Measurements from ENCODE around the gene LPGAT1. TPM values are rescaled to one million over a fixed set of nuclear protein-coding genes. Genes with fewer than 3 reads are reported as not detected.
A peak's percentile ranks its signal among the peaks of the same experiment; 100 is the strongest.
"Not testable (repeated sequence)": the region's sequence is repeated elsewhere in the genome, so short reads cannot be mapped to it uniquely, and the experiment has no call there.

LPGAT1 gene
- total and polyA plus RNA-seq, 3 donors from 2014 or later: 43.0 to 70.5 (median 44.1) TPM

DNA sequence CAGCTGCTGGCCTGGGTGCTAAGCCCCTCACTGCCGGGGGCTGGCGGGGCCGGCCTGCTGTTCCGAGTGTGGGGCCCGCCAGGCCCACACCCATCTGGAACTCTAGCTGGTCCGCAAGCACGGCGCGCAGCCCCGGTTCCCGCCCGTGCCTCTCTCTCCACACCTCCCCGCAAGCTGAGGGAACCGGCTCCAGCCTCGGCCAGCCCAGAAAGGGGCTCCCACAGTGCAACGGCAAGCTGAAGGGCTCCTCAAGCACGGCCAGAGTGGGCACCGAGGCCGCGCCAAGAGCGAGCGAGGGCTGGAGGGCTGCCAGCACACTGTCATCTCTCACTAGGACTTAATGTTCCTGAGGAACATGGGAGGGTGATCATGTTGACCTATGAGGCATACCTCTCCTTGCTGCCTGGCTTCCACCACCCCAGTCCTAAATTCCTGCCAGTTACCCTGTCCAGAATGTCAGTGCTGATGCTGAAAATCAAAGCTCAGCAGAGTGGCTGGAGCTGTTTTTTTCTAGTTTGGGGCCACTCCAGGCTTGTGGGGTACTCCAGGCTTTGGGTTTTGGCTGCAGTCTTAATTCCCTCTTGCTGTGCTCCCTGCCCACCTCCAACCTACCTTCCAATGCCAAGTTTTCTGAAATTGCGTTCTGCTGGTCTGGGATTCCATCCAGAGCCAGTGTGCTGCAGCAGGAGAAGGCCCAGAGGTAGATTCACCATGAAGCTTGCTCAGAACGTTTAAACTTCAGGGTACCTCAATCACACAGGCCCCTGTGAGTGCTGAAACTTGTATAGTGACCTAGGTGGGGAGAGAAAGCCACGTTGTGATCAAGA, 44.2 kb upstream of the LPGAT1 start:
- no peaks in the 10 kb centered on the region for H3K4me1 ChIP-seq
- no peak overlapping the region for H3K27ac ChIP-seq
- 43 to 67% methylated on average over 6 to 25 of the region's 25 CpGs for WGBS, 2 donors
- peak overlapping the region in 1 of 2 donors; percentile 31 for H3K4me3 ChIP-seq
- H3K27me3 ChIP-seq: no peaks in the 10 kb centered on the region
- TF ChIP-seq, protein P1, sequence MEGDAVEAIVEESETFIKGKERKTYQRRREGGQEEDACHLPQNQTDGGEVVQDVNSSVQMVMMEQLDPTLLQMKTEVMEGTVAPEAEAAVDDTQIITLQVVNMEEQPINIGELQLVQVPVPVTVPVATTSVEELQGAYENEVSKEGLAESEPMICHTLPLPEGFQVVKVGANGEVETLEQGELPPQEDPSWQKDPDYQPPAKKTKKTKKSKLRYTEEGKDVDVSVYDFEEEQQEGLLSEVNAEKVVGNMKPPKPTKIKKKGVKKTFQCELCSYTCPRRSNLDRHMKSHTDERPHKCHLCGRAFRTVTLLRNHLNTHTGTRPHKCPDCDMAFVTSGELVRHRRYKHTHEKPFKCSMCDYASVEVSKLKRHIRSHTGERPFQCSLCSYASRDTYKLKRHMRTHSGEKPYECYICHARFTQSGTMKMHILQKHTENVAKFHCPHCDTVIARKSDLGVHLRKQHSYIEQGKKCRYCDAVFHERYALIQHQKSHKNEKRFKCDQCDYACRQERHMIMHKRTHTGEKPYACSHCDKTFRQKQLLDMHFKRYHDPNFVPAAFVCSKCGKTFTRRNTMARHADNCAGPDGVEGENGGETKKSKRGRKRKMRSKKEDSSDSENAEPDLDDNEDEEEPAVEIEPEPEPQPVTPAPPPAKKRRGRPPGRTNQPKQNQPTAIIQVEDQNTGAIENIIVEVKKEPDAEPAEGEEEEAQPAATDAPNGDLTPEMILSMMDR (IDR thresholded peaks at IDR 0.05): no peak
- TF ChIP-seq POLR2A (IDR thresholded peaks at IDR 0.05): no peak
- DNase-seq: no peak
- intact Hi-C loops (cut with DNase I; ENCODE audit: low total_unique reads): no loop called here
- no peaks in the 10 kb centered on the region for H3K9me3 ChIP-seq
- H3K36me3 ChIP-seq (ENCODE audit: low read depth, missing control alignments): no peaks in the 10 kb centered on the region

DNA sequence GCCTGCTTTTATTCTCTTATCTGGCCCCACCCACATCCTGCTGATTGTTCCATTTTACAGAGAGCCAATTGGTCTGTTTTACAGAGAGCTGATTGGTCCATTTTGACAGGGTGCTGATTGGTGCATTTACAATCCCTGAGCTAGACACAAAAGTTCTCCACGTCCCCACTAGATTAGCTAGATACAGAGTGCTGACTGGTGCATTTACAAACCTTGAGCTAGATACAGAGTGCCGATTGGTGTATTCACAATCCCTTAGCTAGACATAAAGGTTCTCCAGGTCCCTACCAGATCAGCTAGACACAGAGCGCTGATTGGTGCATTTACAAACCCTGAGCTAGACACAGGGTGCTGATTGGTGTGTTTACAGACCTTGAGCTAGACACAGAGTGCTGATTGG, 43.2 kb upstream of the LPGAT1 start:
- H3K4me3 ChIP-seq; H3K27ac ChIP-seq; H3K36me3 ChIP-seq (ENCODE audit: low read depth, missing control alignments); H3K9me3 ChIP-seq; H3K4me1 ChIP-seq; H3K27me3 ChIP-seq; intact Hi-C loops (cut with DNase I; ENCODE audit: low total_unique reads): not testable (repeated sequence)
- 73 to 89% methylated on average over 2 to 3 of the region's 3 CpGs for whole genome bisulfite sequencing, 2 donors
- peak; percentile 46 for DNase-seq

DNA sequence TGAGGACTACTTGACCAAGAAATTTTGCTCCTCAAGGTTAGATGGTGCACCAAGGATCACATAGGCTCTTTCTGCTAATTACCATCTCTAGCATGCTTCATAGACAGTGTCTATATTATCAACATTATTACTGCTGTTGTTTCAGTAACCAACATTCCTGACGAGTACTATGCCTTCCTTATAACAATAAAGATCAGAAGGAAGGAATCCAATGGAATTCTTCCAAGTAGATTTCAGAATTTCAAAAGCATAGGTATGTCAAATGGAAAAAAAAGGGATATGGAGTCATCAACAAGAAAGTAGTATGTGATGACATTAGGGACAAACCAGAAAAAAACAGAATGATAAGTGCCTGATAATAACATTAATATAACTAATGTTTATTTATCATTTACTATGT, 39.6 kb upstream of the LPGAT1 start:
- no peak overlapping the region for H3K27ac ChIP-seq
- TF ChIP-seq POLR2A (IDR thresholded peaks at IDR 0.05): no peak
- TF ChIP-seq, protein P1 (IDR thresholded peaks at IDR 0.05): no peak
- DNase-seq: no peak
- H3K9me3 ChIP-seq: no peaks in the 10 kb centered on the region
- intact Hi-C loops (cut with DNase I; ENCODE audit: low total_unique reads): no loop called here
- H3K27me3 ChIP-seq: no peaks in the 10 kb centered on the region
- WGBS, 2 donors: 65 to 68% methylated on average over 1 of the region's 1 CpG
- no peak overlapping the region for H3K4me3 ChIP-seq
- H3K4me1 ChIP-seq: no peaks in the 10 kb centered on the region
- no peaks in the 10 kb centered on the region for H3K36me3 ChIP-seq (ENCODE audit: low read depth, missing control alignments)

DNA sequence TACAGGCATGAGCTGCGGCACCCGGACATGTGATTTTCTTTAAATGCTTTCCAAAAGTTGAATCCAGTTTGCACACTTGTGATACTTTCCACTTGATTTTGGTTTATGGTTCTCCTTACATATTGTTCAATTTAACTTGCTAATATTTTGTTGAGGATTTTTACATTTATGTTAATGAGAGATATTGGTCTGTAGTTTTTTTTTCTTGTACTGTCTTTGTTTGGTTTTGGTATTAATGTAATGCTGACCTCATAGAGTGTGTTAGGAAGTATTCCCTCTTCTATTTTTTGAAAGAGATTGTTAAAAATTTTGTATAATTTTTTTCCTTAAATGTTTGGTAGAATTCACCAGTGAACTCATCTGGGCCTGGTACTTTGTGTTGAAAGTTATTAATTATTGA, 34.6 kb upstream of the LPGAT1 start:
- no peaks in the 10 kb centered on the region for H3K27me3 ChIP-seq
- intact Hi-C loops (cut with DNase I; ENCODE audit: low total_unique reads): no loop called here
- no peak for TF ChIP-seq POLR2A (IDR thresholded peaks at IDR 0.05)
- WGBS, 2 donors: 96 to 100% methylated on average over 2 of the region's 2 CpGs
- DNase-seq: no peak
- H3K27ac ChIP-seq: no peak overlapping the region
- H3K4me1 ChIP-seq: no peaks in the 10 kb centered on the region
- H3K4me3 ChIP-seq: no peak overlapping the region
- H3K36me3 ChIP-seq (ENCODE audit: low read depth, missing control alignments): no peaks in the 10 kb centered on the region
- no peaks in the 10 kb centered on the region for H3K9me3 ChIP-seq

DNA sequence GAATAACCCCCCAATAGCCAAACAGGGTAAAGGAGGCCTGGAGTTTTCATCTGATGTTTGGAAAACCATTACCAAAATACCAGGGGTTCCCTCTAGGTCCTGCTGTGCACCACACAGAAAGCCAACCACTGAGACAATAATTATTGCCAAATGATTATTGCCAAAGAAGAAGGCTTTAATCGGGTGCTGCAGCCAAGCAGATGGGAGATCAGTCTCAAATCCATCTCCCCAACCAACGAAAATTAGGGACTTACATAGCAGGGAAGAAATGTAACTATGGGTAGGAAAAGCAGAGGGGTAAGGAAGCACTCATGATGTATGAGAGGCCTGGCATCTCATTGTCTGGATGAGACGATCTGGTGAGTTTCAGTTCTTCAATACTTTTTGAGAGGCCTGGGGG, 28.8 kb upstream of the LPGAT1 start:
- Histone ChIP-seq H3K27ac (no peak overlapping the region), H3K4me1 (no peaks in the 10 kb centered on the region), H3K4me3 (no peak overlapping the region), H3K27me3 (no peaks in the 10 kb centered on the region), H3K36me3 (ENCODE audit: low read depth, missing control alignments) (no peaks in the 10 kb centered on the region), H3K9me3 (no peaks in the 10 kb centered on the region)
- WGBS, 2 donors: 82 to 86% methylated on average over 3 of the region's 3 CpGs
- no peak for TF ChIP-seq POLR2A (IDR thresholded peaks at IDR 0.05)
- TF ChIP-seq, protein P1 (IDR thresholded peaks at IDR 0.05): no peak
- DNase-seq: no peak
- intact Hi-C loops (cut with DNase I; ENCODE audit: low total_unique reads): no loop called here

DNA sequence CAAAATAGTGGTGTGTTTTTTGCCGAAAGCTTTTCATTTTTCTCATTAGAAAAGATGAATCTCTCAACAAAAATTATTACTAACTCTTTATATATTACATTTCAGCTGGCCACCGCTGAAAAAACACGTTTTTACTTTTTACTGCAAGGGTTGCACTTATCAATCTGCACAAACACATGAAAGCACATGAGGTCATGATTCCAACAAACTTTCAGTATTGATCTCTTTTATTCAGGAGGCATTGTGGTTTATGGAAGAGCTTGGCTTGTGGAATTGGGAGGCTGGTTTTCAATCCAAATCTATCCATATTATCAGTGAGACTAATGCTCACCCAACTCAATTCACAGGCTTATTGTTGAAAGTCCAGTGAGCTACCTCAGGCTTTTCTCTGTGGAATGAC, 20.6 kb upstream of the LPGAT1 start:
- intact Hi-C loops (cut with DNase I; ENCODE audit: low total_unique reads): no loop called here
- no peak overlapping the region for H3K4me3 ChIP-seq
- no peak for DNase-seq
- H3K9me3 ChIP-seq: no peaks in the 10 kb centered on the region
- H3K36me3 ChIP-seq (ENCODE audit: low read depth, missing control alignments): no peaks in the 10 kb centered on the region
- H3K27me3 ChIP-seq: no peaks in the 10 kb centered on the region
- H3K4me1 ChIP-seq: no peaks in the 10 kb centered on the region
- no peak overlapping the region for H3K27ac ChIP-seq
- no peak for TF ChIP-seq POLR2A (IDR thresholded peaks at IDR 0.05)
- TF ChIP-seq, protein P1 (IDR thresholded peaks at IDR 0.05): no peak
- WGBS, 2 donors: 53 to 78% methylated on average over 3 of the region's 3 CpGs
